GM18526 (cell line): Measurements from ENCODE around the gene RYR3.

ENCODE experiments used
- POLR2A ChIP-seq: IDR thresholded peaks from 3 replicates; pipeline ENCODE4 v1.6.1; 2011; ENCODE audit not compliant: insufficient read length; ENCODE audit errors: extremely low read depth

Gene RYR3

DNA sequence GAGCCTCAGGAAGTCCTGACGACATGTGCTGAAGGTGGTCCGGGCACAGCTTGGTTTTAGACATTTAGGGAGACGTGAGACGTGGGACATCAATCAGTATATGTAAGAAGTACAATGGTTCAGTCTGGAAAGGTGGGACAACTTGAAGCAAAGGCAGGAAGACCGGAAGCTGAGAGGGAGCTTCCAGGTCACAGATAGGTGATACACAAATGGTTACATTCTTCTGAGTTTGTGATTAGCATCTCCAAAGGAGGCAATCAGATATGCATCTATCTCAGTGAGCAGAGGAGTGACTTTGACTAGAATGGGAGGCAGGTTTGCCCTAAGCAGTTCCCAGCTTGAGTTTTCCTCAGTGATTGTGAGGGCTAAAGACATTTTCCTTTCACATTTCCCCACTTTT lies 282.1 kb downstream of the RYR3 start:
- no peak for TF ChIP-seq POLR2A

DNA sequence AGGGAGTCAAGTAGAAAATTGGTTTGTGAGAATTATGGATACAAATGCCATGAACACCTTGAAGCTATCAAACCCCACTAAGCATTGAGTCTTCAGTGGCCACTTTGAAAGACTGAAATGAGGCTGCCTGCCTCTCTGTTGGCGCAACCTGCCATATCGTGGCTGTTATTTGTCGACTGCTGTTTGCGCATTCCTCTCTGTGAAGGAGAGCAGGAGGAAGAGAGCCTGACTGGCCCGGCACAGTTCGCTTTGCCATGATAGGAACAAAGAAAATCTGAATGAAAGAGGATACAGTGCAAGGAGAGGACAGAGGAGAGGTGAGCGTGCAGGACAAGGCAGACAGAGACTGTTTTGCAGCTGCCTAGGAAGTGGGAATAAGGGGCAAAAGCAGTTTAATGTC lies 289.4 kb downstream of the RYR3 start:
- no peak for TF ChIP-seq POLR2A

- no peak for TF ChIP-seq POLR2A
These were observed 290.7 kb downstream of the RYR3 start for GRCh38 chr15:33601461-33601860.

GRCh38 chr15:33608714-33609113 lies 297.9 kb downstream of the RYR3 start:
- no peak for TF ChIP-seq POLR2A

- TF ChIP-seq POLR2A: no peak
These were observed 302.0 kb downstream of the RYR3 start for GRCh38 chr15:33612721-33613304.

GRCh38 chr15:33616475-33616874 lies 305.7 kb downstream of the RYR3 start:
- no peak for TF ChIP-seq POLR2A

DNA sequence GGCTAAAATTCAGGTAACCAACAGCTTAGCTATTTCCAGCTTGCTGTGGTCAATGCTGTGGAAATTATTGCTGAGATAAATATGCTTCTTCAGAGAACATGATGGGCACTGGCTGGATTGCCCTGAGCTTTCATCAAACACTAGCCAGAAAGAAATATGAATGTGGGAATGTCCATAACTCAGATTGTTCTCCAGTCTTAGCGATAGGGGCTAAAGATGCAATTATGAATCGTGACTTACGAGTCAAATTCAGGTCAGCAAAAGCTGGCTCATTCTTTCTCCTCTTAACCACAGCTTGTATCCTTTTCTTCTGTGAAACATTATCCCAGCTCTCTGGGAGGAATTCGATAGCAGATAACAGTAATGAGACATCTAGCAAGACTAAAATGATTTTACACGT lies 307.6 kb downstream of the RYR3 start:
- no peak for TF ChIP-seq POLR2A

DNA sequence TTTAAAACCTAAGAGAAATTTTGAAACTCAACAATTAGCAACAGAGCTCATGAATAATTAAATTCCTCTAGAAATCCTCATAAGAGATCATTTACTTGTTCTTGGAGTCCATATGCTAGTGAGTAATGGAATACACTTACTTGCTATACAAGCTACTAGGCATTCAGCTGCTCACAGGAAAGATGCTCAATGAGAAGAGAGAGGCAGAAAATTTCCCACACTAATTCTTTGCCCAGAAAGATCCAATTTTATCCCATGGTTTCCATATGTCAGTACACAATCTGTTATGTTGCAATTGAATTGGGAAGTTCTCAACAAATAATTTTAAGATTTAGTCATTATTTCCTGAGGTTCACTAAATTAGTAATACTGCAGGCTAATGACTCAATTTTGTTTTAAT lies 310.4 kb downstream of the RYR3 start:
- no peak for TF ChIP-seq POLR2A

GRCh38 chr15:33623010-33623409 lies 312.2 kb downstream of the RYR3 start:
- no peak for TF ChIP-seq POLR2A

GRCh38 chr15:33624439-33624838 lies 313.7 kb downstream of the RYR3 start:
- no peak for TF ChIP-seq POLR2A

DNA sequence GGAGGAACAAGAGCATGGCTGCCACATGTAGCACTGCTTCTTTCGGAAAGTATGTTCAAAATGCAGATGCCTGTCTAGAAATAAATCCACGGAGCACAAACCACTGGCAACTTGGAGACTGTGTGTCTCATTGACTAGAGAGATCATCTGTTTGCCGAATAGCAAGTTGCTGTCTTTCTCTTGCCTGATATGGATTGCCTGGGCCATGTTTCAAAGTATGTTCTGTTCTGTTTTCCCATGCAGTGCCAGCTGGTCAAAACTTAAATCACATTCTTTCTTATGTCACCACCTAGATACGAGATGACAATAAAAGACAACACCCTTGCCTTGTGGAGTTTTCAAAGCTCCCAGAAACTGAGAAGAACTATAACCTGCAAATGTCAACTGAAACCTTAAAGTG lies 318.9 kb downstream of the RYR3 start:
- no peak for TF ChIP-seq POLR2A

GRCh38 chr15:33636234-33636633 lies 325.5 kb downstream of the RYR3 start:
- TF ChIP-seq POLR2A: no peak

GRCh38 chr15:33636958-33637357 lies 326.2 kb downstream of the RYR3 start:
- TF ChIP-seq POLR2A: no peak

DNA sequence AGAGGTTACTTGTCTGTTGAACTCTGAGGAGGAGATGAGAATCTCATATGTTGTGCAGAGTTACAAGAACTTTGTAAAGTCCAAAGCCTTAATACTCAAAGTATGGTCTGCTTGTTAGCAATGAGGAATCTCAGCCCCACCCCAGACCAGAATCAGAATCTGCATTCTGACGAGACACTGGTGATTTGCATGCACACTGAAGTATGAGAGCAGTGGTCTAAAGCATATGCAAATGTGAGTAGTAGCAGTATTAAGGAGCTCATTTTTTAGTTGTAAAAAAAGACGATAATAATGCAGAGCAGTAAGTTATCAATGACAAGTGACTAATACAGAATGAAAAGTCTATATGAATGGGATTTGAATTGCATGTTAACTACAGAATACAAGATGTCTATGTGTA lies 327.7 kb downstream of the RYR3 start:
- no peak for TF ChIP-seq POLR2A

DNA sequence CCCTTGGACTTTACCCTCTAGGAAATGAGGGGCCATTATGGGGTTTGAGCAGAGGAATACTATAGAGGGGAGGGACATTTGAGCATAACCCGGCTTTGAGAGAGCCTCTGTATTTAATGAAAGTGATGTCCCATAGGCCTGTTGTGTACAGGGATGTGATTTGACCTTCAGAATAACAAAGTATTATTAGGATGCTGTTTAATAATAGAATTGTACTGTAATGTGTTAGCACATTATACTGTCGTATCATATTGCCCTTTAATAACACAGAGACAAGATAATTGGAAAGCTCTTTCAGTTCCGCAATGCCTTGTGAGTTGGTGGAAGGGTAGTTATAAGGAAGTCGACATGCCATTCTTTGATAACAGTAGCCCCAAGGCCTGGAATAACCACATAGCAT lies 328.3 kb downstream of the RYR3 start:
- TF ChIP-seq POLR2A: no peak

- no peak for TF ChIP-seq POLR2A
These were observed 328.7 kb downstream of the RYR3 start for GRCh38 chr15:33639456-33639855.

DNA sequence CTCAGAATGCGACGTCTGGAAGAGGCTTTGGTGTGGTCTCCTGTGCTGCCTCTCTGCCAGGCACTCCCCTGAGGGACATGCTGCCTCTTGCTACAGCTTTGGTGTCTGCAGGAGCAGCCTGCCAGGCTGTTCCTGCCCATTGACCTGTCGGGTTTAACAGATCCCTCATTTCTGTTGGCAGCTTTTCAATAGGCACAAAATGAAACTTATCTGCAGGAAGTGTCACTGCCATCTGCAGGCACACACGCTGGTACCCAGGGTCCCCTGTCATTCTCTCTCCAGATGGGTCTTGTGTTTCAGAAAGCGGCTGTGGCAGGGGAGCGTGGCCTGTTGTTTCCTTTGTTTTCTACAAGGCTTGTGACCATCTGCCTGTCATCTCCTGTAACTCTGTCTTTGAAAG lies 329.2 kb downstream of the RYR3 start:
- TF ChIP-seq POLR2A: no peak

DNA sequence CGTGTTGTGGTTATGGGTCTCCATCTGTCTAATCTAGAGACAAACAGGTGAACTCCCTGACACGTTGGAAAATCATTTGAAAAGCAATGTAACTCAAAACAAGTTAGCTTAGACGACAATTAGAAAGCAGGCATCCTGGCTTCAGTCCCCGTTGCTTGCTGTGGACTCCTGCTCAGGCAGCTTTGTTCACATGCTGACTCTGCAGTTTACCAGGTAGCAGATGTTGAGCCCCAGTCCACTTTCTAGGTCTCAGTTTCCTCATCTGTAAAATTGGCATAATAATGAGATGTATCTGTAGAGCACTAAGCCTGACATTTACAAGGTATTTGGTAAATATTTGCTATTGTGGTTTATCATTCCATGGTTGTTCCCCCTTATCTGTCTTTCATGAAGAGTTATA lies 330.3 kb downstream of the RYR3 start:
- no peak for TF ChIP-seq POLR2A
